NCI-H2081 treated with DMSO at 0.1 percent for 48 hours (cell line): ENCODE data around the gene MYL3.

Experiments
- DNase-seq: peaks from one replicate; lab custom pipeline; 2025; lab: John Stamatoyannopoulos, UW

Gene MYL3

DNA sequence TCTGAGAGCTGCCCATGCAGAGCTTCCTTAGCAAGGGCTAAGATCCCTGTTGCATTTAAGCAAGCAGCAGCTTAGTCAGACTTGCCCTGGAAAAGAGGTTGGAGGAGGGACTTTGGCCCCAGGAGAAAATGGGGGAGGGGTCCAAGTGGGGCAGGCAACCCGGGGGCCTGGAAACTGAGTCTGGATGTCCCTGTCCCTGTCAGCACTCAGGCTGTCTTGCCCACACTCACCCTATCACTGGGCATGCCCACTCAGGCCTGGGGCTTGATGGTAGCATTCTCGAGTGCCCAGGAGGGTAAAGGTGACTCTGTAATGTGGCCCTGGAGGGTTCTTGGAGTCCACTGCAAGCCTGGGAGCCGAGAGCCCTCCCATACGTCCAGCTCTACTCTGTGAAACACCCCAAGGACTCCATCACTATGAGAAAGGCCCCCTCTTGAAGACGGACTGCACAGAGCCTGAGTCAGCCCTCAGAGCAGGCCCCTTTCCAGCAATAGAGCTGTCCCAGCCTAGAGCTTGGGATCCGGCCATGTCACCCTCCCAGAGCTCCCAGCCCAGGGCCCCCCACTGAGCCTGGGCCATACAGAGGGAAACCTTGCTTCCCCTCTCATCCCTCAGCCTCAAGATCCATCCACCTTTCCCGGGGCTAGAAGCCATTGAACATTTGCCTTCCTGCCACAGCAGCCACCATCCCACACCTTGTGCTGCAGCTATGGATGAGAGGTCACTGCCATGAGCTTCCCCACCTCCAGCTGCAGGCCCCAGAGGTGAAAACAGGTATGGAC, 13.4 kb downstream of the MYL3 start:
- no peak for DNase-seq

DNA sequence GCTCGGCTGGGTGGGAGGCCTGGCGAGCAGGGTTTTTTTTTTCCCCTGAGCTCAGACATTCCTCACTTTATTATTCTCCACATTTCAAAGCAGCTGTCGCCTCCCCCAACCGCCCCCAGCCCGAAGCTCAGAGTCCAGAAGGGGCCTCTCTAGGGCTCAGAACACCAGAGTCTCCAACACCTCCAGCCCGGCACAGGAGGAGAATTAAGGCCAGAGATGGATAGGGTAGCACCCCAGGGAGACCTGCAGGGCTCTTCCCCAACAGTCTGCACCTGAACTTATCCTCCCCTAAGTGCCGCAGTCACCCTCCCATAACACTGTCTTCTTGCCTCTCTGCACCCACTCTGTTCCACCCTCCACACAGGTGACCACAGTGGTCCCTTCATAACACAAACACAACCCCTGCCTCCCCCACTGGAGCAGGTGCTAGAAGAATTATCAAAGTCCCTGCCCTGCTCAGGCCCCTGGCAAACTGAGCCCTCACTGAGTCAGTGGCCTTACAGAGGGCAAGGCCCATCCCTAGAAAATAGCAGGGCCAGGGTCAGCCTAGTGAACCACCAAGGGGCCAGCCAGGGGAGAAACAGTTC, 14.1 kb downstream of the MYL3 start:
- DNase-seq, result no peak

GRCh38 chr3:46848271-46849044, 14.8 kb downstream of the MYL3 start:
- DNase-seq, result no peak

DNA sequence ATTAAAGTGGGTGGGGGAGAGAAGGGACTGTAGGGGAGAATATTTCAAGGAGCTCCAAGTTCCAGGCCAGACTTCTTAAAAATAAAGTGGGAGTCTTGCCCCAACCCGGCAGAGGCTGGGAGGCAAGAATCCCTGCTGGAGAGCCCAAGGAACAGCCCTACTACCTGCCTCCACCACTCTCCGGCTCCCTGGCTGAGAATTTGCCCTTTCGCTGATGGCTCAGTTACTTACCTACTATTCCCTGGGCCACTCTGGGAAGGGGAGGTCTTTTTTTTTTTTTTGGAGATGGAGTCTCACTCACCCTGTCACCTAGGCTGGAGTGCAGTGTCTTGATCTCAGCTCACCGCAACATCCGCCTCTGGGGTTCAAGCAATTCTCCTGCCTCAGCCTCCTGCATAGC, 15.5 kb downstream of the MYL3 start:
- no peak for DNase-seq

DNA sequence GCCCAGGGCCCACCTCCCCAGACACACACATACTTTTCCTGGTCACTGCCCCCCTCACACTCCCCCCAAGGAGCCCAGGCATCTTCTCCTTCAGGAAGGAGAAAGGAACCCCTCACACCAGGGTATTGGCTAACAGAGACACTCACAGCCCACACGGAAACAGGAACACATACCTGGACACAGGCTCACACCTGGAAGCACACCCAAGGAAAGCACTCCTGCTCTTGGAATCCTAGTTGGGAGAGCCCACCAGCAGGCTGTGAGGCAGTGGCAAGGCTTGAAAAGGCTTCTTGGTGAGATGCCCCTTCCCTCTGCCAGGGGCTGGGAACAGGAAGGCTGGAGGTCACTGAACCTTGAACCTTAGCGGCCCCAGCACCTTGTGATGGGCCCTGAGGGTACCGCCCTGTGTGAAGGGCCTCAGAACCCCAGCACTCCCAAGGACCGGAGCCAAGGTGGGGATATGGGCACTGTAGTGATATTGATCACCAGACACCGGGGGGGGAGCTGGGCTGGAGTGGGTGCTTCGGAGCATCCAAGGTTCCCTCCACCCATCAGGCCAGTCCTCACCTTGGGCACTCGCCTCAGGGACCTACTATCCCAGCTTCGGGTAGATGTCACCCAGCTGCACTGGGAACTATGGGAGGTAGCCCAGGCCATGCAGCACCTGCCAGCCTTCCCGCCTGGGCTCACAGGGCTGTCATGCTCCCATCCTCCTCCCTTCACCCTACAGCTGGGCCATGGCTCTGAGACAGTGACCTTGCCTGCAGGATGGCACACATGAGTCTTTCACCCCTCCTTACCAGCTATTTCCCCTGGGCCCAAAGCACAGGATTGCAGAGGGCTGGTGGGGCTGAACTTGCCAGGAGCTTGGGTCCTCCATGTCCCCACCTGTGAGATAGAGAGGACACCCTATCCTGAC, 16.4 kb downstream of the MYL3 start:
- DNase-seq, result no peak

- no peak for DNase-seq
Measured at GRCh38 chr3:46845860-46846623, 17.2 kb downstream of the MYL3 start.

DNA sequence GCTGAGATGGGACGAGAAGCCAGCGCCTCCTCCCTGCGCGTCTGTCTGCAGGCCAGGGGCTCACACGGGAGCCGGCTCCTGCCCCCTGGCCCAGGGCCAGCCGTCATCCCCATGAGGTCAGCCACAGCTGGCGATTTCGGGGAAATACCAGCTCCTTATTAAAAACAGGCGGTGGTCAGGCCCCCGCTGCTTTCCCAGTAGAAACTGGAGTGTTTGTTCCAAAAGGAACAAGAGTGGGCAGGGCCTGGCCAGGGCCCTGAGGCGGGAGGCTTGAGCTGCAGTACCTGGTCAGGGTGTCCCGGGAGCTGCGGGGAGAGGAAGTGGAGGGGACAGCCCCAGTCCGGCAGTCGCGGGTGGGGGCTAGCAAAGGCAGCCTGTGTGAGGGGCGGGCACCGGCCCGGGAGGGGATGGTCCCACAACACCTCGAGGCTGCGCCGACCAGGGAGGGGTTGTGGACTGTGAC, 17.8 kb downstream of the MYL3 start:
- no peak for DNase-seq

GRCh38 chr3:46844881-46845312, 18.3 kb downstream of the MYL3 start:
- DNase-seq, result no peak

GRCh38 chr3:46844397-46844796, 18.8 kb downstream of the MYL3 start:
- no peak for DNase-seq

DNA sequence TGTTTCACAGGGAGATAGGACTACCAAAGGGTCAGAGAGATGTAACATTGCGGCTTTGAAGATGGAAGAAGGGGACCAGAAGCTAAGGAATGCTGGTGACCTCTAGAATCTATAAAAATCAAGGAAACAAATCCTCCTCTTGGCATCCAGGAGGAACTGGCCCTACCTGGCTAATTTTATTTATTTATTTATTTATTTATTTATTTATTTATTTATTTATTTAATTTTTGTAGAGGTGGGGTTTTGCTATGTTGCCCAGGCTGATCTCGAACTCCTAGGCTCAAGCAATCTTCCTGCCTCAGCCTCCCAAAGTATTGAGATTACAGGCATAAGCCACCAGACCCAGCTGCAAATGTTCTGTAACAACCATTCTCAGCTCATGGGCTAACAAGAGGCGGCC, 19.7 kb downstream of the MYL3 start:
- no peak for DNase-seq

DNA sequence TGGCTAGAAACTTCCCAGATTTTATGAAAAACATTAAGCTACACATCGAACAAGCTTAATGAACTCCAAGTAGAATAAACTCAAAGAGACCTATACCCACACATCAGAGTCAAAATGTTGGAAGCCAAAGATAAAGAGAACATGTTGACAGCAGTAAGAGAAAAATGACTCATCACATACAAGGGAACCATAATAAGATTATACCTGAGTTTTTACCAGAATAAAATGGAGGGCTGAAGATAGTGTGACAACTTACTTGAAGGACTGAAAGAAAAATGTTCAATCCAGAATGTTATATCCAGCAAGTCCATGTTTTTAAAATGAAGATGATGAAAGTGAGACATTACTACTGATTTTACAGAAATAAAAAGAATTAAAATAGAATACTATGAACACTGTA, 22.8 kb downstream of the MYL3 start:
- no peak for DNase-seq

- no peak for DNase-seq
Measured at GRCh38 chr3:46838301-46838700, 24.9 kb downstream of the MYL3 start.

GRCh38 chr3:46835491-46835890, 27.8 kb downstream of the MYL3 start:
- no peak for DNase-seq

DNA sequence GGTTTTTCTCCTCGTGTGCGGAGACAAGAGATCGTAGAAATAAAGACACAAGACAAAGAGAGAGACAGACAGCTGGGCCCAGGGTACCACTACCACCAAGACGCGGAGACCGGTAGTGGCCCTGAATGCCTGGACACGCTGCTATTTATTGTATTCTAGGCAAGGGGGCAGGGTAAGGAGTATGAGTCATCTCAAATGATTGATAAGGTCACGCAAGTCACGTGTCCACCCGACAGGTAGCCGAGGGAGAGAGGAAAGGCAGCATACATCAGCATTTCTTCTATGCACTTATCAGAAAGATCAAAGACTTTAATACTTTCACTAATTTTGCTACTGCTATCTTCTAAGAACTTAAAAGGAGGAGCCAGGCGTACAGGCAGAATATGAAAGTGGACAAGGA, 28.2 kb downstream of the MYL3 start:
- no peak for DNase-seq

GRCh38 chr3:46833346-46834300, 29.6 kb downstream of the MYL3 start:
- DNase-seq, result no peak

DNA sequence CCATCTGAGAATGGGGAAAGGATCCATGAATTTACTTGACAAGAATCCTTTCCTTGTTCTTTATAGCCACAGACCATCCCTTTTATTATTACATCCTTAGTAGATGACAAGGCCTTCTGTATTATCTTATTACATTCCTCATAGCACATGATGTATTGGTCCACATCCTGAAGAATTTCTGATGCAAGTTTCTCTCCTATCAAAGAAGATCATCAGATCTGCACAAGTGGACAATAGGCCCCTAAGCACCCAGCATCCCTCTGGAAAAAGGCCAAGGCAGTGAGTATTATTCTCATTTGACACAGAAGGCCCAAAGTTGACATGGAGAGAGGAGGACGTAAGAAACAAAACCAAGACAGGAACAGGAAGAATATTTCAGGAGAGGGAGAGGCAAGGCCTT, 31.4 kb downstream of the MYL3 start:
- no peak for DNase-seq

DNA sequence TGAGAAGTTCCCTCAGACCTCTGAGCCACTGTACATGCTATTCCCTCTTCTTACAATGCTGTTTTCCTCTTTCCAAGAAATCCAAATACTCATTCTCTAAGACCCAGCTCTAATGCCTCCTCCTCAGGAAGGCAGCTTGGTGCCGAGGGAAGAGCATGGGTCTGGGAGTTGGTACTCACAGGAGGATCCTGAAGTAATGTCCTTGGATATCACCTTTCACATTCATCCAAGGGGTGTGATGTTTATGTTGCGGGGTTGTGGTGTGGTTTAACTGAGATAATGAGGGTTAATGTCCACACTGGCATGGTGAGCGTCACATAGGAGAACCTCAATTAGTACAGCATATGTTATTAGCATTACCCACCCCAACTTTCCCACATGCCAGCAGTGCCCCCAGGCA, 31.9 kb downstream of the MYL3 start:
- no peak for DNase-seq

GRCh38 chr3:46830801-46831200, 32.4 kb downstream of the MYL3 start:
- no peak for DNase-seq

DNA sequence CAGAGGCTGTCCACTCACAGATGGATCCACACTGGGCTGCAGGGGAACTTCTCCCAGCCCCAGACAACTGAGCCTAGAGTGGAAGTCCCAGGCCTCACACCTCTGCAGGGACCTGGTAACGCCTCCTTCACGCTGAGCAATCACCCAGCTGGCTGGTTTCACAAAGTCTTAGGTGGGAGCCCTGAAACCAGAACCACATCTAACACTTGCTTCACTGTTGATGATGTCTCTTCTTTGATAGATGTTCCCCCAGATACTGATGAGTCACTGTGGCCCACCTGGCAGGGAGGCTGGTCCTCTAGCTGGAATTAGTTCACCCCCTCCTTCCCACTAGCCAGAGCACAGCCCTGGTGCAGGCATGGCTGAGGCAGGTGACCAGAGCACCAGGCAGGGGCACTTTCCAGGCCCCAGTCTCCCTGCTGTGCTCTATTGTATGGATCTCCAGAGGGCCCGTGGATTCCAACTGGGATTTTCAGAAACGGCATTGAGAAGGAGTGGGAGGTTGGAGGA, 33.5 kb downstream of the MYL3 start:
- DNase-seq, result no peak

DNA sequence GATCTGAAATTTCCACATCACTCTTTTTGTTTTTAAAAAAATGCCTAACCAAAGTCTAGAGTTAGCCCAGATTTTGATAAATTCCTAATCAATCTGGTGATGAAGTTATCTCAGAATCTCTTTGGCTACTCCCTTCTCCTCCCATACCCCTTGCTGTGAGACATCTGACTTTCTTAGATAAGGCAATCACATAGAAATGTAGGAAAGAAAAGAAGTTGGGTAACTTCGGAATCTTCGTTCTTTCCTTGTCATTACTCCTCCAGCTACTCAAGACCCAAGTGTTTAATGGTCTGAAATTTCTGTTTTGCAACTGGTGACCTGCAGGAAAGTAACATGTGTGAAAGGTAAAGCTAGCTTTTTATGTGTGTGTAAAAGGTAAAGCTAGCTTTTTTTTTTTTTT, 37.8 kb downstream of the MYL3 start:
- DNase-seq, result no peak
